Activated CD4-positive, alpha-beta T cell treated with anti-CD3 and anti-CD28 coated beads, Interleukin-2, amount 10 ng/mL, durations not matched to agents 24 days and 14 days (primary cell): ENCODE measurements around the gene TTLL11. TPM values are rescaled to one million over a fixed set of nuclear protein-coding genes. Genes with fewer than 3 reads are reported as not detected.

ENCODE experiments used
- DNase-seq: peaks from one replicate; pipeline ENCODE4 v3.0.0; 2022
- H3K27ac Mint-ChIP-seq: one replicate; pipeline ENCODE4 v1.8.0; 2022; ENCODE audit warnings: mild to moderate bottlenecking, mixed read lengths
- H3K27me3 Mint-ChIP-seq: one replicate; pipeline ENCODE4 v1.8.0; 2022; ENCODE audit warnings: mixed read lengths
- H3K36me3 Mint-ChIP-seq: one replicate; pipeline ENCODE4 v1.8.0; 2022; ENCODE audit warnings: low read depth, mild to moderate bottlenecking, mixed read lengths
- H3K4me1 Mint-ChIP-seq: one replicate; pipeline ENCODE4 v1.8.0; 2021; ENCODE audit warnings: mixed read lengths
- H3K4me3 Mint-ChIP-seq: one replicate; pipeline ENCODE4 v1.8.0; 2022; ENCODE audit warnings: mild to moderate bottlenecking, moderate library complexity, mixed read lengths
- H3K9me3 Mint-ChIP-seq: one replicate; pipeline ENCODE4 v1.8.0; 2021; ENCODE audit warnings: mixed read lengths
- intact Hi-C: fragments of 100-400 bp; cut with micrococcal nuclease; formaldehyde crosslinking; loops from one replicate; pipeline ENCODE4 v1.15.1; 2023
- total RNA-seq: library from RNA; stranded (reverse); gene quantifications from 2 replicates; pipeline ENCODE4 v1.2.3, GENCODE V29; 2022

TTLL11 gene
- total RNA-seq, 1 donor from 2014 or later: 2.4 TPM

GRCh38 chr9:121783111-121783510 is 310.0 kb downstream of the TTLL11 start:
- no peak overlapping the region for H3K4me3 Mint-ChIP-seq
- H3K9me3 Mint-ChIP-seq: no peaks in the 10 kb centered on the region
- DNase-seq: no peak
- H3K27ac Mint-ChIP-seq: no peak overlapping the region
- peaks cover 16% of the 10 kb centered on the region for H3K4me1 Mint-ChIP-seq
- H3K27me3 Mint-ChIP-seq: peaks cover 16% of the 10 kb centered on the region
- no peaks in the 10 kb centered on the region for H3K36me3 Mint-ChIP-seq
- intact Hi-C loops: no loop called here

- no peak overlapping the region for H3K4me3 Mint-ChIP-seq
- no peaks in the 10 kb centered on the region for H3K9me3 Mint-ChIP-seq
- H3K36me3 Mint-ChIP-seq: no peaks in the 10 kb centered on the region
- no peak for DNase-seq
- no peak overlapping the region for H3K27ac Mint-ChIP-seq
- H3K4me1 Mint-ChIP-seq: peaks cover 16% of the 10 kb centered on the region
- intact Hi-C loops: no loop called here
- peaks cover 16% of the 10 kb centered on the region for H3K27me3 Mint-ChIP-seq
Observed at GRCh38 chr9:121782514-121783110, 310.5 kb downstream of the TTLL11 start.

GRCh38 chr9:121781701-121782464 is 311.2 kb downstream of the TTLL11 start:
- Mint-ChIP-seq H3K27me3 (peaks cover 16% of the 10 kb centered on the region), H3K9me3 (no peaks in the 10 kb centered on the region), H3K4me1 (peaks cover 16% of the 10 kb centered on the region), H3K36me3 (no peaks in the 10 kb centered on the region), H3K27ac (no peak overlapping the region), H3K4me3 (no peak overlapping the region)
- intact Hi-C loops: no loop called here
- DNase-seq: no peak

GRCh38 chr9:121781145-121781548 is 312.0 kb downstream of the TTLL11 start:
- H3K27me3 Mint-ChIP-seq: peaks cover 12% of the 10 kb centered on the region
- H3K9me3 Mint-ChIP-seq: no peaks in the 10 kb centered on the region
- H3K4me1 Mint-ChIP-seq: peaks cover 16% of the 10 kb centered on the region
- H3K36me3 Mint-ChIP-seq: no peaks in the 10 kb centered on the region
- intact Hi-C loops: no loop called here
- no peak for DNase-seq
- no peak overlapping the region for H3K4me3 Mint-ChIP-seq
- H3K27ac Mint-ChIP-seq: no peak overlapping the region

GRCh38 chr9:121780177-121781040 is 312.7 kb downstream of the TTLL11 start:
- Mint-ChIP-seq H3K27me3 (peaks cover 12% of the 10 kb centered on the region), H3K9me3 (no peaks in the 10 kb centered on the region), H3K36me3 (no peaks in the 10 kb centered on the region), H3K27ac (no peak overlapping the region), H3K4me1 (peaks cover 16% of the 10 kb centered on the region), H3K4me3 (no peak overlapping the region)
- no peak for DNase-seq
- intact Hi-C loops: no loop called here

GRCh38 chr9:121779381-121780117 is 313.6 kb downstream of the TTLL11 start:
- Mint-ChIP-seq H3K9me3 (no peaks in the 10 kb centered on the region), H3K4me1 (peaks cover 12% of the 10 kb centered on the region), H3K36me3 (no peaks in the 10 kb centered on the region), H3K4me3 (no peak overlapping the region), H3K27me3 (peaks cover 12% of the 10 kb centered on the region), H3K27ac (no peak overlapping the region)
- DNase-seq: no peak
- intact Hi-C loops: no loop called here

- intact Hi-C loops: no loop called here
- no peak overlapping the region for H3K27ac Mint-ChIP-seq
- no peaks in the 10 kb centered on the region for H3K9me3 Mint-ChIP-seq
- no peak for DNase-seq
- H3K27me3 Mint-ChIP-seq: peaks cover 12% of the 10 kb centered on the region
- H3K4me1 Mint-ChIP-seq: peaks cover 4% of the 10 kb centered on the region
- no peaks in the 10 kb centered on the region for H3K36me3 Mint-ChIP-seq
- no peak overlapping the region for H3K4me3 Mint-ChIP-seq
Observed at GRCh38 chr9:121778252-121779225, 314.6 kb downstream of the TTLL11 start.

GRCh38 chr9:121776739-121777637 is 316.1 kb downstream of the TTLL11 start:
- DNase-seq: no peak
- Mint-ChIP-seq H3K9me3 (no peaks in the 10 kb centered on the region), H3K4me1 (no peaks in the 10 kb centered on the region), H3K4me3 (no peak overlapping the region), H3K27ac (no peak overlapping the region), H3K36me3 (no peaks in the 10 kb centered on the region), H3K27me3 (peaks cover 12% of the 10 kb centered on the region)
- intact Hi-C loops: no loop called here

- intact Hi-C loops: no loop called here
- Mint-ChIP-seq H3K9me3 (no peaks in the 10 kb centered on the region), H3K4me1 (no peaks in the 10 kb centered on the region), H3K4me3 (no peak overlapping the region), H3K27me3 (peaks cover 12% of the 10 kb centered on the region), H3K36me3 (no peaks in the 10 kb centered on the region), H3K27ac (no peak overlapping the region)
- no peak for DNase-seq
Observed at GRCh38 chr9:121776001-121776738, 316.9 kb downstream of the TTLL11 start.

- Mint-ChIP-seq H3K36me3 (no peaks in the 10 kb centered on the region), H3K27me3 (peaks cover 12% of the 10 kb centered on the region), H3K4me3 (no peak overlapping the region), H3K9me3 (no peaks in the 10 kb centered on the region), H3K27ac (no peak overlapping the region), H3K4me1 (no peaks in the 10 kb centered on the region)
- intact Hi-C loops: no loop called here
- DNase-seq: no peak
Observed at GRCh38 chr9:121774715-121775613, 318.1 kb downstream of the TTLL11 start.
